ENCODE measurements around the gene PCDHA1. TPM values are rescaled to one million over a fixed set of nuclear protein-coding genes. Genes with fewer than 3 reads are reported as not detected.

Gene PCDHA1
- total RNA-seq, 1 experiment from 2014 or later = not detected

GRCh38 chr5:141039517-141039916 is 253.6 kb downstream of the PCDHA1 start:
- Histone ChIP-seq H4K20me1 (ENCODE audit: insufficient read depth) (no peaks in the 10 kb centered on the region), H3K27me3 (ENCODE audit: insufficient read depth, low read length) (no peaks in the 10 kb centered on the region), H3K4me1 (ENCODE audit: control insufficient read depth in 1 of 2, insufficient read depth in 2 of 2, low read length in 2 of 2) (peaks cover 2 to 10% of the 10 kb centered on the region in 2 experiments; a peak in 2 of 4 replicates), H3K9me2 (ENCODE audit: insufficient read depth) (no peaks in the 10 kb centered on the region), H3K79me2 (ENCODE audit: insufficient read depth, low read length) (no peaks in the 10 kb centered on the region), H3K9me3 (ENCODE audit: control insufficient read depth in 1 of 2, insufficient read depth in 1 of 2, low read depth in 1 of 2, low read length in 2 of 2) (no peaks in the 10 kb centered on the region), H2AFZ (ENCODE audit: low read depth, low read length, poor library complexity, severe bottlenecking) (no peak overlapping the region), H3K4me3 (replicated peaks in 1 of 2; ENCODE audit: low read depth in 1 of 2, low read length in 2 of 2) (peak overlapping the region; percentile 55 to 56; a peak in 2 of 4 replicates), H3K4me2 (ENCODE audit: low read length) (peak overlapping the region; percentile 70), H3K9ac (ENCODE audit: low read length) (no peak overlapping the region), H3K27ac (ENCODE audit: low read depth, low read length) (no peak overlapping the region), H3K36me3 (ENCODE audit: control insufficient read depth in 1 of 2, insufficient read depth in 2 of 2, low read length in 2 of 2) (no peaks in the 10 kb centered on the region)
- intact Hi-C loops (cut with micrococcal nuclease) = no loop called here
- ATAC-seq = no peak
- DNase-seq (ENCODE audit: low read depth, low spot score) = no peak
- ChIA-PET CTCF (interaction anchor here (0.7 to 2.3 kb wide), 20 partner anchors 11 to 254 kb away, joined by 3 to 50 read pairs (median 4); partner anchors contain the start of genes PCDHA1, PCDHA11, PCDHA13 and PCDHAC1), POLR2A (interaction anchor here (1.2 to 1.8 kb wide), 4 partner anchors 21 to 157 kb away, joined by 4 to 10 read pairs (median 7); partner anchors contain the start of gene PCDHA13), RAD21 (ENCODE audit: low non-redundant PET in 1 of 2, low total read pairs in 2 of 2, uncharacterized antibody in 2 of 2, unreplicated experiment in 2 of 2) (interaction anchor here (0.7 to 2.4 kb wide), 7 partner anchors 23 to 170 kb away, joined by 3 to 24 read pairs (median 7); partner anchors contain the start of genes PCDHAC1 (in 2 of the 2) and PCDHA11 (in 1 of the 2))
- TF ChIP-seq CBX3 (IDR thresholded peaks at IDR 0.05; ENCODE audit: low read depth) (no peak), POLR2AphosphoS5 (IDR thresholded peaks at IDR 0.05; ENCODE audit: low read depth, low read length) (no peak), ELF1 (IDR thresholded peaks at IDR 0.05; ENCODE audit: borderline replicate concordance, low read depth) (no peak), EZH2phosphoT487 (IDR thresholded peaks at IDR 0.05; ENCODE audit: borderline replicate concordance) (no peak), CTCF (IDR thresholded peaks at IDR 0.05 in 2 of 3, conservative IDR thresholded peaks at IDR 0.05 in 1 of 3; ENCODE audit: borderline replicate concordance in 1 of 3, insufficient read depth in 1 of 3, low read depth in 2 of 3, low read length in 2 of 3) (no peak), FOSL1 (IDR thresholded peaks at IDR 0.05; ENCODE audit: low read depth) (no peak), EZH2 (IDR thresholded peaks at IDR 0.05) (no peak)
- TF ChIP-seq, protein P1, sequence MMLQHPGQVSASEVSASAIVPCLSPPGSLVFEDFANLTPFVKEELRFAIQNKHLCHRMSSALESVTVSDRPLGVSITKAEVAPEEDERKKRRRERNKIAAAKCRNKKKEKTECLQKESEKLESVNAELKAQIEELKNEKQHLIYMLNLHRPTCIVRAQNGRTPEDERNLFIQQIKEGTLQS (IDR thresholded peaks at IDR 0.05) = no peak
- no TSS peak for BruUV-seq (replicated peaks)

All from HCT116 (cell line).